ENCODE data around the gene MMP23B.

- TF ChIP-seq CTCF (IDR thresholded peaks at IDR 0.05) (no peak), POLR2A (IDR thresholded peaks at IDR 0.05) (no peak)
Measured at GRCh38 chr1:1680031-1680911, 48.3 kb downstream of the MMP23B start.

Data from right lobe of liver (tissue), 4 donors.